ENCODE measurements around the gene NPAS3.

GRCh38 chr14:33542338-33543287 is 603.9 kb downstream of the NPAS3 start:
- TF ChIP-seq CTCF (conservative IDR thresholded peaks at IDR 0.05 in 1 of 2, IDR thresholded peaks at IDR 0.05 in 1 of 2; ENCODE audit: low read depth in 1 of 2, low read length in 2 of 2) (no peak), EZH2 (IDR thresholded peaks at IDR 0.05; ENCODE audit: low read length, missing control alignments) (no peak)
